Measurements from ENCODE around the gene LAD1. TPM values are rescaled to one million over a fixed set of nuclear protein-coding genes. Genes with fewer than 3 reads are reported as not detected.

LAD1 gene
- total RNA-seq, 1 donor from 2014 or later = 72.5 TPM

DNA sequence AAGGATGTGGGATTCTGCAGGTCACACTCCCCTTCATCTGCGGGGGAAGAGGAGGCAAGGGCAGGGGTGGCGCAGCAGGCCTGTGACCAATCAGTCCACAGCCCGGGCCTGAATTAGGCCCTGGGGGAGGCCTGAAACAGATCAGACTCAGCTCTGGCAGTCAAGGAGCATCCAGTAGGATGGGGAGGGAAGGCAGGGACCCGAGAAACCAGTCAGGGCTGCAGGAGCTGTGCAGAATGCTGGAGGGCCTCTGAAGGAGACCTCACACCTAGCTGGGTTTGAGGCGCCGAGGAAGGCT lies 34.4 kb downstream of the LAD1 start:
- TF ChIP-seq, protein P1, sequence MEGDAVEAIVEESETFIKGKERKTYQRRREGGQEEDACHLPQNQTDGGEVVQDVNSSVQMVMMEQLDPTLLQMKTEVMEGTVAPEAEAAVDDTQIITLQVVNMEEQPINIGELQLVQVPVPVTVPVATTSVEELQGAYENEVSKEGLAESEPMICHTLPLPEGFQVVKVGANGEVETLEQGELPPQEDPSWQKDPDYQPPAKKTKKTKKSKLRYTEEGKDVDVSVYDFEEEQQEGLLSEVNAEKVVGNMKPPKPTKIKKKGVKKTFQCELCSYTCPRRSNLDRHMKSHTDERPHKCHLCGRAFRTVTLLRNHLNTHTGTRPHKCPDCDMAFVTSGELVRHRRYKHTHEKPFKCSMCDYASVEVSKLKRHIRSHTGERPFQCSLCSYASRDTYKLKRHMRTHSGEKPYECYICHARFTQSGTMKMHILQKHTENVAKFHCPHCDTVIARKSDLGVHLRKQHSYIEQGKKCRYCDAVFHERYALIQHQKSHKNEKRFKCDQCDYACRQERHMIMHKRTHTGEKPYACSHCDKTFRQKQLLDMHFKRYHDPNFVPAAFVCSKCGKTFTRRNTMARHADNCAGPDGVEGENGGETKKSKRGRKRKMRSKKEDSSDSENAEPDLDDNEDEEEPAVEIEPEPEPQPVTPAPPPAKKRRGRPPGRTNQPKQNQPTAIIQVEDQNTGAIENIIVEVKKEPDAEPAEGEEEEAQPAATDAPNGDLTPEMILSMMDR (conservative IDR thresholded peaks at IDR 0.05; ENCODE audit: low read depth, low read length) = no peak
- DNase-seq (ENCODE audit: low read depth) = no peak
- no peak overlapping the region for H3K4me3 ChIP-seq (ENCODE audit: low read depth, low read length)

DNA sequence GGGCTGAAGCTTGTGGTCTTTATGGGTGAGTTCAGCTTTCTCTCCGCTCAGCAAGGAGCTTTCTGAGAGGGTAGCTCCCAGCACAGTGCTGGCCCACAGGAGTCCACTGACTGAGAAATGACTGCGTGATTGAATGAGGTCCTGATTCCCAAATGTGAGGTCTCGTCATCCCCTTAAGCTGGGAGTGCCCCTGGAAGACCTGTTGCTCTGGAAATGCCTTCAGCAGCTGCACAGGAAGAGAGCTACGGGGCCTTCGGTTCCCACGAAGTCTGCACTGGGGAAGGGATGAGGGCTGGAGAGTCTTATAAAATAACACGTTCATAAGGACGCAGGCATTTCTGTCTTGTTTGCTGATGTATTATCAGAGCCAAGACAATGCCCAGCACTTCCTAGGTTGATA lies 35.7 kb downstream of the LAD1 start:
- TF ChIP-seq, protein P1 (conservative IDR thresholded peaks at IDR 0.05; ENCODE audit: low read depth, low read length) = no peak
- no peak for DNase-seq (ENCODE audit: low read depth)
- no peak overlapping the region for H3K4me3 ChIP-seq (ENCODE audit: low read depth, low read length)

DNA sequence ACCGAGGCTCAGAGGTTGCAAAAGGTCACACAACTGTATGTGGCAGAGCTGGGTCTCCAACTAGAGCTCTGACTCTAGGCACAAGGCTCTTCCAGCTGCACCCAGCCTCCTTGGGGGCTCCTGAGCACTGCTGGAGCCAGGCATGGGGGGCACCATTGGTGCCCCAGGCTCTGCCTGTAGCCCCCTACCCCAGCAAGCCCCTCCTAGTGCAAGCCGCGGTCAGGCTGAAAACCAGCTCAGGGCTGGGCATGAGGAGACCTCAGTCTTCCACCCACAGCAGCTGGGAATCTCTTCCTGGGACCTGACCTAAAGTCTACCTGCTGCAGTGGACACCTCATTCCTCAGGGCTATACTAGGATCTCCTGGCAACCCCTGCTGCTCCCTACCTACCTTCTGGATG lies 36.2 kb downstream of the LAD1 start:
- no peak overlapping the region for H3K4me3 ChIP-seq (ENCODE audit: low read depth, low read length)
- TF ChIP-seq, protein P1 (conservative IDR thresholded peaks at IDR 0.05; ENCODE audit: low read depth, low read length) = no peak
- DNase-seq (ENCODE audit: low read depth) = no peak

DNA sequence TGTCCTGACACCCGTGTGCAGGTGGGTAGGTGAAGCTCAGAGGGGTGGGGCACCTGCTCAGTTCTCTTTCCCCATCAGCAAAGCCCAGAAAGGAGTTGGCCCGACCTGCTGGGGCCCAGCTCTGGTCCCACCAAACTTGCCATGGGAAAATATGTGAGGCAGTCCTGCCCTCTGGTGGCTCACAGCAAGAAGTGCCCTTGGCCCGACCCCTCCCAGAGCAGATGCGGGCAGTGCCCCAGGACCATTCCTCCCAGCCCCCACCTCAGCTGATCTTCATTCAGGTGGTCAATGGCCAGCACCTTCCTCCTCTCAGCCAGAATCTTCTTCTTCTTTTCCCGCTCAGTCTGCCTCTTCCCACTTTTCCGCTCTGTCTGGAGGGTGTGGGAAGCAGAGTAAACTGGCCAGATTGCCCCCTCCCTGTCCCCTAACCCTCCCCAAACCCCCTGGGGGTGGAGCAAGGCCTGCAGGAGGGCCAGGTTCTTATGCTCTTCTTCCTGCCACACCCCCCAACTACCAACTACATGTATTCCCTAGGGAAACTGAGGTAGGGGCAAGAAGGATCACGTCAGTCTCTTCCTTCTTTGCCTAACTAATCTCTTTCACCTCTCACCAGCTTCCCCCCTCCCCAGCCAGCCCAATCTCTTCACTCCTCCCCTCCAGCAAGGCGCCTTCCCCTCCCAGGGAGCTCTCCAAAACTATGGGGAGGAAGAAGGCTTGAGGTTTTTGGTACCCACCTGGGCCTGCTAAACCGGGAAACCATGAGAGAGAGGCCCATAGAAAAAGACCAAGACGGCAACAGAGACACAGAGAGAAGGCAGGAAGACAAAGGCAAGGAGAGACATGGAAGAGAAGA lies 37.2 kb downstream of the LAD1 start:
- DNase-seq (ENCODE audit: low read depth) = no peak
- H3K4me3 ChIP-seq (ENCODE audit: low read depth, low read length) = no peak overlapping the region
- TF ChIP-seq, protein P1 (conservative IDR thresholded peaks at IDR 0.05; ENCODE audit: low read depth, low read length) = peak; percentile 83

DNA sequence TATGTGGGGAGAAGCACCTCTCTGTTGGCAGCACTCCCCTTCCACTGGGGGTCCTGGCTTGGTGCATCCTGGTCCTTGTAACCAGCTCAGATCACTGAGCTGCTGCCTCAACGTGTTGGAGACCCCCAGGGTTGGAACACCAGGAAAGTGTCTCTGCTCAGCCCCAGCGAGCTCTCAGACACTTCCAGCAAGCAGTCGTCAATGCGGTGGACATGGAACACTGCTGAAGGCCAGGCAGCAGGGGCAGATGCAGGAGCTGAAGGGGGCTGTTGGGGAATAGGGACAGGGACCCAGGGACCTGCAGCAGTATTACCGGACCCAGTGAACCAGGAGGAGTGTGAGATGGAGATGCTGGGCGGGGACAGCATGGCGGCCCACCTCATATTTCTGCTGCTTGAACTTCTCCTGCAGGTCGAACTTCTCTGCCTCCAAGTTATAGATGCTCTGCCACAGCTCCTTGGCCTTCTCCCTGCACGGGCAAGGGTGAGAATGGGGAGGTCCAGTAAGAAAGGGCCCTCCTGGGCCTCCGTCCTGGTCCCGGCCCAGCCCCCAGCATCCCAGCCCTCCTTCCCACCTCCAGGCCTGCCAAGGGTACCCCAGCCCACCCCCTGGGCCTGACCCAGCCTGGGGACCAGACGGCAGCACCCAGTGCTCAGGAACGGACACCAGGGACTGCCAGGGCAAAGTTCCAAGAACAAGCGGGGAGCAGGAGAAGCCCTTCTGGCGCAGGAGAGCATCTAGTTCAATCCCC lies 38.0 kb downstream of the LAD1 start:
- TF ChIP-seq, protein P1 (conservative IDR thresholded peaks at IDR 0.05; ENCODE audit: low read depth, low read length) = no peak
- DNase-seq (ENCODE audit: low read depth) = no peak

DNA sequence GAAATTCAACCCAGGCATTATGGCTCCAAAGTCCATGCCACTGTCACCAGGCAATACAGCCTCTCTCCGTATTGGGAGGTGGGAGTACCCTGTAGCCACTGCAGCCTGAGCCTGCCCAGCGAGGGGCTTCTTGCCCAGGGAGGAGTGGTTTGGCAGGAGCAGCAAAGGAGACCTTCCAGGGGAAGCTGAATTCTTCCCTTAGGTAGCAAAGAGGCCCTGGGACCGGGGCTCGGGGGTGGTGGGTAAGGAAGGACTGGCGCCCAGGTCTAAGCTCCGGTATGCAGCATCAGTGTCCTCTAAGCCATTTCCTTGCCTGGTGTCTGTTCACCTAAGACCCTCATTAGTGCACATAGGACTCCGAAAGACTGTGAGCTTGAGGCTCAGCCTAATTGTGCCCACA lies 38.6 kb downstream of the LAD1 start:
- DNase-seq (ENCODE audit: low read depth) = no peak
- H3K4me3 ChIP-seq (ENCODE audit: low read depth, low read length) = no peak overlapping the region
- TF ChIP-seq, protein P1 (conservative IDR thresholded peaks at IDR 0.05; ENCODE audit: low read depth, low read length) = no peak

More for the DNA sequence above, 38.0 kb downstream of the LAD1 start:
- H3K4me3 ChIP-seq (ENCODE audit: low read depth, low read length) = no peak overlapping the region

All from epithelial cell of proximal tubule (primary cell).